Activated CD8-positive, alpha-beta memory T cell treated with anti-CD3 and anti-CD28 coated beads, Interleukin-2, amount 50 U/mL, for 24 hours (primary cell): ENCODE data around the gene TBC1D4.
"Not testable (repeated sequence)": the region's sequence is repeated elsewhere in the genome, so short reads cannot be mapped to it uniquely, and the experiment has no call there.

Experiments
- DNase-seq: peaks from one replicate; pipeline ENCODE4 v3.0.0-alpha.2; 2020; ENCODE audit errors: extremely low read depth

TBC1D4 gene

DNA sequence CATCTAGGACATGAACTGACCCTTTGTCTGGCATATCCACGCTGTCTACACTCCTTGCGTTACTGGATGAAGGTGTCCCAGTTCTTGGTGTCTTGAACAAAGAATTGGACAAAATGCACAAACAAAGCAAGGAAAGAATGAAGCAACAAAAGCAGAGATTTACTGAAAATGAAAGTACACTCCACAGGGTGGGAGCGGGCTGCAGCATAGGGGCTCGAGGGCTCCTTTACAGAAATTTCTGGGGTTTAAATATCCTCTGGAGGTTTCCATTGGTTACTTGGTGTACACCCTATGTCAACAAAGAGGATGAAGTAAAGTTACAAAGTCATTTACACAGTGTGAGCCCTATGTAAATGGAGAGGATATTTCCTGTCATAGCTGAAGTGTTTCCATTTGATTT, 208.3 kb downstream of the TBC1D4 start:
- DNase-seq, result not testable (repeated sequence)

DNA sequence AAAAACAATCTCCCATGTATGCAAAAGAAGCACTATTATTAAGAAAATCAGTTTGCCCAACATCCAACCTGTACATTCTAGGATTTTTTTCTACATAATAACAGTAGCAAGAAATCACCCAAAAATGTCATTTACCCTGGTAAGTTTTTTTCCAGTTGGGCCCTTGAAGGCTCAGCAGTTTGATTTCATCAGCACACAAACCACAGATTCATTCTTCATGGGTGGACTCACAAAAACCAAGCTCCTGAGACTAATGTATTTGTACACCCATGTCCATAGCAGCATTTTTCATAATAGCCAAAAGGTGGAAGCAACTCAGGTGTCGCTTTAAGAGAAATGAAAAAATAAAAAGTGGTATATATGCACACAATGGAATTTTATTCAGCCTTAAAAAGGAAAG, 210.1 kb downstream of the TBC1D4 start:
- DNase-seq, result no peak

DNA sequence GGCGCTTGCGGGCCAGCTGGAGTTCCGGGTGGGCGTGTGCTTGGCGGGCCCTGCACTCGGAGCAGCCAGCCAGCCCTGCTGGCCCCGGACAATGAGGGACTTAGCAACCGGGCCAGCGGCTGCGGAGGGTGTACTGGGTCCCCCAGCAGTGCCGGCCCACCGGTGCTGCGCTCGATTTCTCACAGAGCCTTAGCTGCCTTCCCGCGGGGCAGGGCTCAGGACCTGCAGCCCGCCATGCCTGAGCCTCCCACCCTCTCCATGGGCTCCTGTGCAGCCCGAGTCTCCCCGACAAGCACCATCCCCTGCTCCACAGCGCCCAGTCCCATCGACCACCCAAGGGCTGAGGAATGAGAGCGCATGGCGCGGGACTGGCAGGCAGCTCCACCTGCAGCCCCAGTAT, 213.5 kb downstream of the TBC1D4 start:
- not testable (repeated sequence) for DNase-seq

- no peak for DNase-seq
Measured at GRCh38 chr13:75264611-75265010, 217.4 kb downstream of the TBC1D4 start.

- no peak for DNase-seq
Measured at GRCh38 chr13:75263741-75264407, 218.1 kb downstream of the TBC1D4 start.

DNA sequence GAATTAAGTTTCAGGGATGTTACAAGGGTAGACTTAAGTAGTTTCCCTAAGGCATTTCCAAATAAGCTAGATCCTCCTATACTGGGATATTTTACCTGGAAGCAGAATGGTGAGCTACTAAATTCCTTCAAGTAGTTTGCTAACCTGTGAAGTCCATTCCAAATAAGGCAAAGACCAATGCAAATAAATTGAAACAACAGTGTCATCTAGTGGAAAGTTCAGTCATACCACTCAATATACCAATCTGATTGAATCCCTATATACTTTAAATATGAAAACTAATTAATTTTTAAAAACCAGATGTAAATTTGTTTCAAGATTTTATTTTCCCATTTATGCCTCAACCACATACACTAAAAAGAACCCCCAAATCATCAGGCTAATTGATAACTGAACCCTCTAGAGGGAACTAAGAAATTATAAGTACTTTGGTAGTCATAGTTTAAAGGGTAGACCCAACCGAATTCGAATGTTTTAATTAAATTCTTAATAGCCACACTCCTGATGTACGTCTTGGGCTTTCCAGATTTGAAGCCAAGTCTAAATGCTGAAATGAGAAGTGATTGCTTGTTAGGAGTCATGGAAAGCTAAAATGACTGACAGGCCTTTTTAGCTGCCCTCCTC, 223.7 kb downstream of the TBC1D4 start:
- DNase-seq, result no peak

GRCh38 chr13:75256922-75257321, 225.0 kb downstream of the TBC1D4 start:
- no peak for DNase-seq

- no peak for DNase-seq
Measured at GRCh38 chr13:75255653-75256052, 226.3 kb downstream of the TBC1D4 start.

DNA sequence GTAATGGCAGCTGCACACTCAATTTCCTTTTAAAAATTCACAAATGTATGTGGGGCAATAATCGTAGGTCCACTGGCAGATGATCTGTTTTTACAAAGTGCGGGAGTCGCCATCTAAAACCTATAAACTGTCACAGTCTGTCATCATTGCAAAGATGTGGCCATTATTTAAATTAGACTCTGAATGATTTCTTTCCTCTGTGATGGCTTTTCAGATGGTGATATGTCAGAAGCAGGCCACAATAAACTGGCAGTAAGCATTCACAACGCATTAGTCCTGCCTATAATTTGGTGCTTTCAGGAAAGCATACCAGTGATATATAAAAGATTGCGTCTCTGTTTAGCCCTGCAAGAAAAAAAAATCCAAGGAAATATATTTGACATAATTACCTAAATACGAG, 226.8 kb downstream of the TBC1D4 start:
- no peak for DNase-seq

DNA sequence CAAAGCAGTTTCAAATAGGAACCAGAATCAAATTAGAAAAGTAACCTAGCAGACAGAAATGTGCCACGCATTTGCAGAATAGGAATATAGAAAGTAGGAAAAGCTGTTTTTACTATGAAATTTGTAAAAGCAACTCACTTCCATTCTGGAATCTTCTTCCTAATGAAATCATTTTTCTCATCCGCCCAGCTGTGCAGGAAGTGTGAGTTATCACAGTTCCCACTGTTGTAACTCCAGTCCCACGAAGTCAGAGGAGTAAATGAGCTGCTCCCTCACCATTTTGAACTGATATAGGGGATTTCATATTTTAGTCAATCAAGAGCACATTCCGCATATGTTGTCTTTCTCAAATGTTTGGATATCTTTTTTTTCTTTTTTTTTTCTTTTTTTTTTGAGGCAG, 230.8 kb downstream of the TBC1D4 start:
- DNase-seq, result no peak

- DNase-seq, result no peak
Measured at GRCh38 chr13:75250526-75251178, 231.3 kb downstream of the TBC1D4 start.

DNA sequence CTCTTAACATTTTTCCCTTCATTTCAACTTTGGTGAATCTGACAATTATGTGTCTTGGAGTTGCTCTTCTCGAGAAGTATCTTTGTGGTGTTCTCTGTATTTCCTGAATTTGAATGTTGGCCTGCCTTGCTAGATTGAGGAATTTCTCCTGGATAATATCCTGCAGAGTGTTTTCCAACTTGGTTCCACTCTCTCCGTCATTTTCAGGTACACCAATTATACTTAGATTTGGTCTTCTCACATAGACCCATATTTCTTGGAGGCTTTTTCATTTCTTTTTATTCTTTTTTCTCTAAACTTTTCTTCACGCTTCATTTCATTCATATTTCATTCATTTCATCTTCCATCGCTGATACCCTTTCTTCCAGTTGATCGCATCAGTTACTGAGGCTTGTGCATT, 236.4 kb downstream of the TBC1D4 start:
- not testable (repeated sequence) for DNase-seq

DNA sequence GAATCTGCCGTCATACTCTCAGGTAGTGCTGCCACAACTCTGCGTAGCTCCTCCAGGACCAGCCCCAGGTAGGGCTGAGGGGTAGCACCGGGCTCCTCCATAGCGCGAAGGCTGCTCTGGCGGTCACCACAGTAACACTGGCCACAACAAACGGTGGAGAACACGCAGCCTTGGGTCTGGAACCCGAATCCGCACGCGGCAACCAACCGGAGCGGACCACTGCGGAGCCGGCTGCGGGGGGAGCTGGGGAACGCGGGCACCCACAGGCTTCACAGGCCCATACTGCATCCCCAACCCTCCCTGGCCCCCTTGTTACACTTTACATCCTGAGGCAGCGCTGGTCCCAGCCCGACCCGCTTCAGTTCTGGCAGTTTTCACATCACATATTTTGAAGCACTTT, 241.7 kb downstream of the TBC1D4 start:
- DNase-seq, result not testable (repeated sequence)

GRCh38 chr13:75236774-75237173, 245.2 kb downstream of the TBC1D4 start:
- no peak for DNase-seq
